OCI-LY3 (cell line): ENCODE results near the gene ISX.

ENCODE experiments used
- EZH2phosphoT487 ChIP-seq: fragments of 200-600 bp; shearing (Covaris generic); IDR thresholded peaks from 2 replicates; pipeline ENCODE4 v1.6.1; 2018; ENCODE audit warnings: antibody characterized with exemption, mixed run types, low read depth
- TF ChIP-seq, protein P1 (sequence below): fragments of 200-600, 300-600 bp; sonication (generic); IDR thresholded peaks from 2 replicates; pipeline ENCODE4 v1.5.1; 2014; ENCODE audit warnings: antibody characterized with exemption, low read length, low read depth

- TF ChIP-seq, protein P1, sequence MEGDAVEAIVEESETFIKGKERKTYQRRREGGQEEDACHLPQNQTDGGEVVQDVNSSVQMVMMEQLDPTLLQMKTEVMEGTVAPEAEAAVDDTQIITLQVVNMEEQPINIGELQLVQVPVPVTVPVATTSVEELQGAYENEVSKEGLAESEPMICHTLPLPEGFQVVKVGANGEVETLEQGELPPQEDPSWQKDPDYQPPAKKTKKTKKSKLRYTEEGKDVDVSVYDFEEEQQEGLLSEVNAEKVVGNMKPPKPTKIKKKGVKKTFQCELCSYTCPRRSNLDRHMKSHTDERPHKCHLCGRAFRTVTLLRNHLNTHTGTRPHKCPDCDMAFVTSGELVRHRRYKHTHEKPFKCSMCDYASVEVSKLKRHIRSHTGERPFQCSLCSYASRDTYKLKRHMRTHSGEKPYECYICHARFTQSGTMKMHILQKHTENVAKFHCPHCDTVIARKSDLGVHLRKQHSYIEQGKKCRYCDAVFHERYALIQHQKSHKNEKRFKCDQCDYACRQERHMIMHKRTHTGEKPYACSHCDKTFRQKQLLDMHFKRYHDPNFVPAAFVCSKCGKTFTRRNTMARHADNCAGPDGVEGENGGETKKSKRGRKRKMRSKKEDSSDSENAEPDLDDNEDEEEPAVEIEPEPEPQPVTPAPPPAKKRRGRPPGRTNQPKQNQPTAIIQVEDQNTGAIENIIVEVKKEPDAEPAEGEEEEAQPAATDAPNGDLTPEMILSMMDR = no peak
- no peak for TF ChIP-seq EZH2phosphoT487
Measured at GRCh38 chr22:35074583-35074982, 8.6 kb downstream of the ISX start.
